A673 (cell line): ENCODE results near the gene RETREG2. TPM values are rescaled to one million over a fixed set of nuclear protein-coding genes. Genes with fewer than 3 reads are reported as not detected.

Experiments used
- BruUV-seq: library from RNA; stranded (reverse); fragments of 400-500 nt; replicated peaks from 2 replicates; lab custom pipeline; 2021; lab: Mats Ljungman, UMichigan
- CTCF ChIA-PET: fragments of 300-600 bp; sonication (Branson Sonifier 250); formaldehyde crosslinking; loops from one replicate; lab custom pipeline; 2022; ENCODE audit warnings: antibody characterized with exemption; lab: Charles Lee
- POLR2A ChIA-PET: fragments of 300-600 bp; sonication (Branson Sonifier 250); formaldehyde crosslinking; loops from one replicate; lab custom pipeline; 2022; ENCODE audit warnings: antibody characterized with exemption; ENCODE audit not compliant: low non-redundant PET; lab: Charles Lee
- DNase-seq: peaks from one replicate; pipeline ENCODE4 v3.0.0-alpha.2; 2015; ENCODE audit warnings: low spot score
- H3K27ac ChIP-seq: fragments of 200-600 bp; sonication (generic); 2 replicates; pipeline ENCODE4 v1.5.1; 2016; ENCODE audit warnings: mixed run types, low read depth, mild to moderate bottlenecking, mixed read lengths, antibody characterized with exemption, low read length; ENCODE audit not compliant: poor library complexity, severe bottlenecking
- H3K27me3 ChIP-seq: fragments of 200-600 bp; sonication (generic); replicated peaks from 2 replicates; pipeline ENCODE4 v1.6.1; 2017; ENCODE audit warnings: mixed run types, low read depth, mild to moderate bottlenecking, mixed read lengths, antibody characterized with exemption, low read length; ENCODE audit not compliant: insufficient read depth, poor library complexity
- H3K36me3 ChIP-seq: fragments of 200-600 bp; sonication (generic); 2 replicates; pipeline ENCODE4 v1.6.1; 2016; ENCODE audit warnings: mixed run types, mild to moderate bottlenecking, mixed read lengths, antibody characterized with exemption, low read length; ENCODE audit not compliant: insufficient read depth, poor library complexity, severe bottlenecking
- H3K4me1 ChIP-seq: fragments of 200-600 bp; sonication (generic); 2 replicates; pipeline ENCODE4 v1.6.1; 2017; ENCODE audit warnings: mixed run types, mild to moderate bottlenecking, mixed read lengths, antibody characterized with exemption, low read length; ENCODE audit not compliant: insufficient read depth, poor library complexity, severe bottlenecking
- H3K4me3 ChIP-seq: fragments of 200-600 bp; sonication (generic); 2 replicates; pipeline ENCODE4 v1.5.1; 2016; ENCODE audit warnings: low read depth, mixed run types, mild to moderate bottlenecking, mixed read lengths, low read length; ENCODE audit not compliant: poor library complexity, severe bottlenecking
- H3K9me3 ChIP-seq: fragments of 200-600 bp; sonication (generic); 2 replicates; pipeline ENCODE4 v1.6.1; 2016; ENCODE audit warnings: mixed run types, low read depth, mild to moderate bottlenecking, mixed read lengths, antibody characterized with exemption, low read length; ENCODE audit not compliant: poor library complexity, severe bottlenecking
- CTCF ChIP-seq: fragments of 300-800, 200-600 bp; sonication (generic); conservative IDR thresholded peaks from 2 replicates; pipeline ENCODE4 v1.5.1; 2017; ENCODE audit warnings: low read depth, mild to moderate bottlenecking, antibody characterized with exemption, low read length, moderate library complexity, mixed read lengths
- EZH2 ChIP-seq: fragments of 200-600 bp; sonication (generic); IDR thresholded peaks from 2 replicates; pipeline ENCODE4 v1.6.1; 2017; ENCODE audit warnings: borderline replicate concordance, low read depth, mild to moderate bottlenecking, mixed read lengths, antibody characterized with exemption, low read length; ENCODE audit not compliant: poor library complexity, severe bottlenecking
- intact Hi-C: fragments of 100-400 bp; cut with micrococcal nuclease; formaldehyde crosslinking; loops from one replicate; pipeline ENCODE4 v1.10.0; 2022; ENCODE audit not compliant: unreplicated experiment
- total RNA-seq: library from RNA; stranded (reverse); gene quantifications from 2 replicates; pipeline ENCODE4 v1.2.3, GENCODE V29; 2021

Gene RETREG2
- total RNA-seq, 1 experiment from 2014 or later, result 59.0 TPM

GRCh38 chr2:219181531-219181930 is 3.5 kb downstream of the RETREG2 start:
- no peaks in the 10 kb centered on the region for H3K27me3 ChIP-seq
- BruUV-seq, result no TSS peak
- H3K4me1 ChIP-seq, result peaks cover 5% of the 10 kb centered on the region
- ChIA-PET CTCF (no interaction called here), POLR2A (interaction anchor here (0.6 kb wide), 1 partner anchor 109 kb away, joined by 6 read pairs; no protein-coding TSS in a partner anchor)
- TF ChIP-seq EZH2, result no peak
- no peak for TF ChIP-seq CTCF
- no peak for DNase-seq
- H3K9me3 ChIP-seq, result no peaks in the 10 kb centered on the region
- no peak overlapping the region for H3K27ac ChIP-seq
- intact Hi-C loops, result no loop called here
- H3K36me3 ChIP-seq, result peaks cover 40% of the 10 kb centered on the region
- no peak overlapping the region for H3K4me3 ChIP-seq

- POLR2A ChIA-PET, result interaction anchor here (0.6 to 0.7 kb wide), 2 partner anchors 108 to 572 kb away, joined by 6 to 12 read pairs; no protein-coding TSS in a partner anchor
Measured at GRCh38 chr2:219182331-219183150, 4.5 kb downstream of the RETREG2 start.

GRCh38 chr2:219183151-219183772 is 5.2 kb downstream of the RETREG2 start:
- no peaks in the 10 kb centered on the region for H3K9me3 ChIP-seq
- no TSS peak for BruUV-seq
- ChIA-PET CTCF (no interaction called here), POLR2A (no interaction called here)
- H3K36me3 ChIP-seq, result peaks cover 40% of the 10 kb centered on the region
- intact Hi-C loops, result no loop called here
- no peak for DNase-seq
- TF ChIP-seq CTCF (no peak), EZH2 (no peak)
- no peak overlapping the region for H3K27ac ChIP-seq
- H3K4me1 ChIP-seq, result peaks cover 5% of the 10 kb centered on the region
- H3K27me3 ChIP-seq, result no peaks in the 10 kb centered on the region
- H3K4me3 ChIP-seq, result no peak overlapping the region

More at GRCh38 chr2:219182331-219183150, 4.5 kb downstream of the RETREG2 start:
- DNase-seq, result no peak
- H3K9me3 ChIP-seq, result no peaks in the 10 kb centered on the region
- no peak overlapping the region for H3K27ac ChIP-seq
- intact Hi-C loops, result no loop called here
- H3K4me1 ChIP-seq, result peaks cover 5% of the 10 kb centered on the region
- H3K36me3 ChIP-seq, result peaks cover 40% of the 10 kb centered on the region
- no peak overlapping the region for H3K4me3 ChIP-seq
- H3K27me3 ChIP-seq, result no peaks in the 10 kb centered on the region
- no TSS peak for BruUV-seq
- TF ChIP-seq CTCF (no peak), EZH2 (no peak)
- CTCF ChIA-PET, result no interaction called here
